ENCODE data around the gene GALNT9.

GRCh38 chr12:132160016-132160415 lies 169.4 kb downstream of the GALNT9 start:
- TF ChIP-seq POLR2A (IDR thresholded peaks at IDR 0.05), result no peak
- TF ChIP-seq EP300 (IDR thresholded peaks at IDR 0.05), result no peak
- TF ChIP-seq CTCF (IDR thresholded peaks at IDR 0.05), result no peak

Measured in ovary (tissue), 3 donors.